HepG2 (cell line): ENCODE data around the gene MNAT1. TPM values are rescaled to one million over a fixed set of nuclear protein-coding genes. Genes with fewer than 3 reads are reported as not detected.

ENCODE experiments used
- ATF2 ChIP-seq: sonication (generic); formaldehyde crosslinking; IDR thresholded peaks from 2 replicates; pipeline ENCODE4 v1.4.0; 2020; ENCODE audit warnings: missing genetic modification reagents
- ATF4 ChIP-seq, 2 experiments: fragments of 450-650 bp in 1 of 2; sonication (generic) in 1 of 2; formaldehyde crosslinking; IDR thresholded peaks; 2 replicates each; pipeline versions ENCODE4 v1.5.0 to v1.8.0; 2020 to 2022; ENCODE audit warnings: mild to moderate bottlenecking in 1 of 2, missing genetic modification reagents in 1 of 2
- DRAP1 ChIP-seq: IDR thresholded peaks from 2 replicates; pipeline ENCODE4 v1.6.1; 2016; ENCODE audit warnings: missing genetic modification reagents, missing compliant biosample characterization
- ZBTB25 ChIP-seq: IDR thresholded peaks from 2 replicates; pipeline ENCODE4 v1.6.1; 2018; ENCODE audit warnings: missing genetic modification reagents
- ZNF20 ChIP-seq: sonication (generic); formaldehyde crosslinking; IDR thresholded peaks from 2 replicates; pipeline ENCODE4 v1.4.0; 2020; ENCODE audit warnings: mild to moderate bottlenecking, moderate library complexity, missing genetic modification reagents
- ZNF224 ChIP-seq: sonication (generic); formaldehyde crosslinking; IDR thresholded peaks from 2 replicates; pipeline ENCODE4 v1.5.0; 2020; ENCODE audit warnings: mild to moderate bottlenecking, missing genetic modification reagents
- ZNF280B ChIP-seq: sonication (generic); formaldehyde crosslinking; IDR thresholded peaks from 2 replicates; pipeline ENCODE4 v1.5.0; 2020; ENCODE audit warnings: missing genetic modification reagents, mild to moderate bottlenecking, borderline replicate concordance
- ZNF691 ChIP-seq: sonication (generic); formaldehyde crosslinking; IDR thresholded peaks from 2 replicates; pipeline ENCODE4 v1.4.0; 2020; ENCODE audit warnings: missing genetic modification reagents, low read depth, mild to moderate bottlenecking, borderline replicate concordance
- ZNF768 ChIP-seq: sonication (generic); formaldehyde crosslinking; IDR thresholded peaks from 2 replicates; pipeline ENCODE4 v1.4.0; 2020; ENCODE audit warnings: missing genetic modification reagents
- ZNF782 ChIP-seq: sonication (generic); formaldehyde crosslinking; IDR thresholded peaks from 2 replicates; pipeline ENCODE4 v1.4.0; 2020; ENCODE audit warnings: missing genetic modification reagents, mild to moderate bottlenecking, borderline replicate concordance
- polyA plus RNA-seq, 8 experiments: library from polyadenylated mRNA; depleted of rRNA in 3 of 8; stranded (reverse) in 7 of 8; unstranded in 1 of 8; fragments of >200 nt; fragmentation: Illumina TruSeq in 4 of 8; extraction: Trizol in 4 of 8; gene quantifications; 2 replicates each; pipeline versions ENCODE4 v1.2.1 to v1.2.3, GENCODE V29; 2011 to 2016; ENCODE audit warnings: low read depth in 4 of 8, missing spikeins in 1 of 8, mixed read lengths in 1 of 8; ENCODE audit not compliant: insufficient read depth in 1 of 8
- total RNA-seq, 5 experiments: library from RNA; depleted of rRNA; stranded (reverse); fragments of >200 nt; fragmentation: Illumina TruSeq; extraction: Trizol; gene quantifications; 2 replicates each; pipeline ENCODE4 v1.2.3, GENCODE V29; 2016; ENCODE audit warnings: low read depth in 1 of 5

MNAT1 gene
- total and polyA plus RNA-seq, 2 of the 13 experiments (the other 11 are each of a cell fraction or from before 2014, with no cell fraction given), result 49.2 to 94.8 TPM

- TF ChIP-seq DRAP1 (CRISPR knock-in tag) (no peak), ATF4 (CRISPR knock-in tag; IDR thresholded peaks at IDR 0.05) (no peak), ZNF768 (no peak), ZBTB25 (no peak), ZNF20 (CRISPR knock-in tag) (no peak), ATF2 (CRISPR knock-in tag) (no peak), ZNF691 (CRISPR knock-in tag) (no peak), ZNF782 (CRISPR knock-in tag) (no peak), ZNF280B (CRISPR knock-in tag) (no peak), ZNF224 (CRISPR knock-in tag) (no peak)
These were observed 111.0 kb downstream of the MNAT1 start (continued) for GRCh38 chr14:60845523-60845922.
